ENCODE results near the gene PISD. TPM values are rescaled to one million over a fixed set of nuclear protein-coding genes. Genes with fewer than 3 reads are reported as not detected.
A peak's percentile ranks its signal among the peaks of the same experiment; 100 is the strongest.

PISD gene
- total and polyA plus RNA-seq, 2 donors (not counting 3 experiments of a cell fraction or from before 2014, with no cell fraction given): 53.4 to 58.0 TPM

DNA sequence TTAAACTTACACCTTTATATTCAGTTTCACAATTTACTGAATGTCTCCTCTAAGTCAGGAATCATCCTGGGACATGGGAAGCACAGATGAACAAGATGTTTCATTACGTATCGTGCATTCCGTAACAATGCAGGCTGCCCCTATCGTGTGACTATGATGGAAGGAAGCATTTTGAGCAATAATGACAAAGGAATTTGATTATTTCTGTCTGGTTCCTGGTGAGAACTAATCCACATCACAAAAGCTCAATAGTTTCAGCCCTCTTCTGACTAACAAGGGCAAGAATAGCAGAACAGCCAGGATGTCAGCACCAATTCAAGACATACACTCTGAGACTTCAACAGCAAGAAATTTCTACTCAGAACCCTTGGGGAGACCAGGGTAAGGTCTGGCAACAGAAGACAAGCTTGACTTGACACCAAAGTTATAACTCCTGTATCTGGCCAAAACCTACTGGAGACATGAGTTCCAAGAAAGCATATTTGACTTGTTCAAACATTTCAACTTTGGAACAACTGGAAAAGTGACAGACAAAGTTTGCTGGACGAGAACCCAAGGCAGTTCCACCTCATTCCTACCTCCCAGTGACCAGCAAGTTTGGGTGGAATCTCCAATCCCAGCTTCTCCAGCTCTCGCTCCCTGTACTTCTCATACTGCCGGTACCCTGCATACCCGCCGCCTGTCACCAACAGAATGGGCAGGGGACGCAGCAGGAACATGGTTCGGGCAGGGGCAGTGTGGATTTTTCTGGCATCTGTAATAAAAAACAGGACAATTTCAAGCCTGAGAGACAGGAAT is 14.3 kb downstream of the PISD start:
- Histone ChIP-seq H3K4me2 (ENCODE audit: insufficient read depth, low read length) (peak overlapping the region; percentile 19), H3K9me1 (replicated peaks; ENCODE audit: control insufficient read depth, extremely low read depth, insufficient read depth, low read length) (no peaks in the 10 kb centered on the region), H4K20me1 (replicated peaks; ENCODE audit: control insufficient read depth, extremely low read depth, insufficient read depth, low read length) (no peaks in the 10 kb centered on the region), H3K9ac (replicated peaks; ENCODE audit: extremely low read depth, insufficient read depth, low read length) (peak overlapping the region; percentile 63), H3K27ac (ENCODE audit: insufficient read depth, low read depth, low read length) (peak overlapping the region; percentile 97), H2AFZ (ENCODE audit: low read depth, low read length) (no peak overlapping the region), H3K4me1 (ENCODE audit: control insufficient read depth, extremely low read depth, insufficient read depth, low read length) (peaks cover 31% of the 10 kb centered on the region), H3K9me3 (replicated peaks; ENCODE audit: control insufficient read depth, insufficient read depth, low read length) (no peaks in the 10 kb centered on the region), H3K27me3 (ENCODE audit: control insufficient read depth in 2 of 2, insufficient read depth in 2 of 2, low read length in 2 of 2) (no peaks in the 10 kb centered on the region), H3K36me3 (ENCODE audit: control insufficient read depth in 2 of 2, extremely low read depth in 1 of 2, insufficient read depth in 2 of 2, low read length in 2 of 2) (peaks cover 0 to 2% of the 10 kb centered on the region in 2 experiments), H3K79me2 (ENCODE audit: control insufficient read depth, insufficient read depth, low read length) (peaks cover 24% of the 10 kb centered on the region), H3K4me3 (replicated peaks in 1 of 3; ENCODE audit: insufficient read depth in 1 of 3, low read depth in 1 of 3, low read length in 3 of 3) (no peak overlapping the region)
- FAIRE-seq (peak; percentile 79), DNase-seq (ENCODE audit: low read depth, low spot score) (peak; percentile 71)
- dilution Hi-C loops (cut with MboI; ENCODE audit: extremely low pct_ligation_motif_present, low sequenced_read_pairs): no loop called here
- ChIA-PET CTCF (interaction anchor here (1.1 kb wide), 1 partner anchor 9 kb away, joined by 4 read pairs; no protein-coding TSS in a partner anchor), POLR2A (interaction anchor here (1.0 kb wide), 1 partner anchor 17 kb away, joined by 3 read pairs; no protein-coding TSS in a partner anchor)
- TF ChIP-seq, protein P1, sequence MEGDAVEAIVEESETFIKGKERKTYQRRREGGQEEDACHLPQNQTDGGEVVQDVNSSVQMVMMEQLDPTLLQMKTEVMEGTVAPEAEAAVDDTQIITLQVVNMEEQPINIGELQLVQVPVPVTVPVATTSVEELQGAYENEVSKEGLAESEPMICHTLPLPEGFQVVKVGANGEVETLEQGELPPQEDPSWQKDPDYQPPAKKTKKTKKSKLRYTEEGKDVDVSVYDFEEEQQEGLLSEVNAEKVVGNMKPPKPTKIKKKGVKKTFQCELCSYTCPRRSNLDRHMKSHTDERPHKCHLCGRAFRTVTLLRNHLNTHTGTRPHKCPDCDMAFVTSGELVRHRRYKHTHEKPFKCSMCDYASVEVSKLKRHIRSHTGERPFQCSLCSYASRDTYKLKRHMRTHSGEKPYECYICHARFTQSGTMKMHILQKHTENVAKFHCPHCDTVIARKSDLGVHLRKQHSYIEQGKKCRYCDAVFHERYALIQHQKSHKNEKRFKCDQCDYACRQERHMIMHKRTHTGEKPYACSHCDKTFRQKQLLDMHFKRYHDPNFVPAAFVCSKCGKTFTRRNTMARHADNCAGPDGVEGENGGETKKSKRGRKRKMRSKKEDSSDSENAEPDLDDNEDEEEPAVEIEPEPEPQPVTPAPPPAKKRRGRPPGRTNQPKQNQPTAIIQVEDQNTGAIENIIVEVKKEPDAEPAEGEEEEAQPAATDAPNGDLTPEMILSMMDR (IDR thresholded peaks at IDR 0.05; ENCODE audit: extremely low read depth in 1 of 2, insufficient read depth in 1 of 2, low read depth in 1 of 2, low read length in 2 of 2): no peak
- peak; percentile 53 for TF ChIP-seq JUN (IDR thresholded peaks at IDR 0.05; ENCODE audit: borderline replicate concordance, insufficient read depth, insufficient read length, low read depth)
- intact Hi-C loops (cut with micrococcal nuclease): no loop called here
- TSS peak; percentile 74 for BruUV-seq (replicated peaks)

DNA sequence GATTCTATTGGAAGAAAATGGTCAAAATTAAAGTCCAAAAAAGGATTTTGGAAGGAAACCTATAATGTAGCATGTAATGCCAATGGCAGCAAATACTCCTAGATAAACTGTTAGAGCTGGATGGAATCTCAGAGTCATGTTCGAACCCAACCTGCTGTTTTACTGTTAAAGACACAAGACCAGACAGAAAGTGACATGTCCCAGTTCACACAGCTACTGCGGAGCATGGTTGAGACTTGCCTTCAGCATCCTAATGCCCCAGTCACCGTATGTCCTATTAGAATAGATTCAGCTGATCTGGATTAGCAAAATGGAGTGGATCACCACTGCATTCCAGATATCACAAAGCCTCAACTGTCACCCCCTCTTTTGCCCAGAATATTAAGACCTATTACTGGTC is 14.9 kb downstream of the PISD start:
- no peaks in the 10 kb centered on the region for H3K9me1 ChIP-seq (replicated peaks; ENCODE audit: control insufficient read depth, extremely low read depth, insufficient read depth, low read length)
- H3K36me3 ChIP-seq (ENCODE audit: control insufficient read depth in 2 of 2, extremely low read depth in 1 of 2, insufficient read depth in 2 of 2, low read length in 2 of 2): peaks cover 0 to 2% of the 10 kb centered on the region in 2 experiments
- H3K4me2 ChIP-seq (ENCODE audit: insufficient read depth, low read length): peak overlapping the region; percentile 19
- DNase-seq (ENCODE audit: low read depth, low spot score) (no peak), FAIRE-seq (no peak)
- no peak overlapping the region for H2AFZ ChIP-seq (ENCODE audit: low read depth, low read length)
- intact Hi-C loops (cut with micrococcal nuclease): no loop called here
- BruUV-seq (replicated peaks): no TSS peak
- peaks cover 22% of the 10 kb centered on the region for H3K79me2 ChIP-seq (ENCODE audit: control insufficient read depth, insufficient read depth, low read length)
- CTCF ChIA-PET: interaction anchor here (1.1 kb wide), 1 partner anchor 10 kb away, joined by 4 read pairs; no protein-coding TSS in a partner anchor
- H3K27ac ChIP-seq (ENCODE audit: insufficient read depth, low read depth, low read length): peak overlapping the region; percentile 97
- H3K4me1 ChIP-seq (ENCODE audit: control insufficient read depth, extremely low read depth, insufficient read depth, low read length): peaks cover 31% of the 10 kb centered on the region
- TF ChIP-seq, protein P1 (IDR thresholded peaks at IDR 0.05; ENCODE audit: extremely low read depth in 1 of 2, insufficient read depth in 1 of 2, low read depth in 1 of 2, low read length in 2 of 2): no peak
- TF ChIP-seq GATA2 (IDR thresholded peaks at IDR 0.05; ENCODE audit: insufficient read depth, insufficient read length, low read depth, low read length): no peak
- TF ChIP-seq EZH2 (IDR thresholded peaks at IDR 0.05; ENCODE audit: borderline replicate concordance, low read depth, low read length, severe bottlenecking): no peak
- TF ChIP-seq FOS (IDR thresholded peaks at IDR 0.05; ENCODE audit: borderline replicate concordance, insufficient read depth, low read length): no peak
- no peak for TF ChIP-seq POLR2A (IDR thresholded peaks at IDR 0.05; ENCODE audit: low read depth, low read length)
- no peak for TF ChIP-seq JUN (IDR thresholded peaks at IDR 0.05; ENCODE audit: borderline replicate concordance, insufficient read depth, insufficient read length, low read depth)
- no peak for TF ChIP-seq MYC (IDR thresholded peaks at IDR 0.05; ENCODE audit: low read depth, low read length)
- TF ChIP-seq, protein P2, sequence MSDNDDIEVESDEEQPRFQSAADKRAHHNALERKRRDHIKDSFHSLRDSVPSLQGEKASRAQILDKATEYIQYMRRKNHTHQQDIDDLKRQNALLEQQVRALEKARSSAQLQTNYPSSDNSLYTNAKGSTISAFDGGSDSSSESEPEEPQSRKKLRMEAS (IDR thresholded peaks at IDR 0.05; ENCODE audit: insufficient read depth, insufficient read length): no peak
- TF ChIP-seq POLR2AphosphoS5 (IDR thresholded peaks at IDR 0.05; ENCODE audit: insufficient read depth, low read depth, low read length): no peak
- dilution Hi-C loops (cut with MboI; ENCODE audit: extremely low pct_ligation_motif_present, low sequenced_read_pairs): no loop called here
- POLR2A ChIA-PET: interaction anchor here (1.0 kb wide), 1 partner anchor 16 kb away, joined by 3 read pairs; no protein-coding TSS in a partner anchor
- H3K9ac ChIP-seq (replicated peaks; ENCODE audit: extremely low read depth, insufficient read depth, low read length): peak overlapping the region; percentile 45
- no peaks in the 10 kb centered on the region for H4K20me1 ChIP-seq (replicated peaks; ENCODE audit: control insufficient read depth, extremely low read depth, insufficient read depth, low read length)
- no peak overlapping the region for H3K4me3 ChIP-seq (replicated peaks in 1 of 3; ENCODE audit: insufficient read depth in 1 of 3, low read depth in 1 of 3, low read length in 3 of 3)
- H3K27me3 ChIP-seq (ENCODE audit: control insufficient read depth in 2 of 2, insufficient read depth in 2 of 2, low read length in 2 of 2): no peaks in the 10 kb centered on the region
- no peaks in the 10 kb centered on the region for H3K9me3 ChIP-seq (replicated peaks; ENCODE audit: control insufficient read depth, insufficient read depth, low read length)
